ENCODE results near the gene CDK11B.
"Not testable (repeated sequence)": the region's sequence is repeated elsewhere in the genome, so short reads cannot be mapped to it uniquely, and the experiment has no call there.

CDK11B gene

GRCh38 chr1:1596493-1597274, 62.1 kb downstream of the CDK11B start:
- H3K9ac ChIP-seq (ENCODE audit: low read length), result no peak overlapping the region
- no peaks in the 10 kb centered on the region for H3K9me3 ChIP-seq (ENCODE audit: low read length)
- no peak overlapping the region for H3K27ac ChIP-seq (ENCODE audit: low read depth, low read length)
- H3K4me3 ChIP-seq (ENCODE audit: low read depth in 1 of 2, low read length in 2 of 2), result no peak overlapping the region
- H3K4me1 ChIP-seq (ENCODE audit: insufficient read depth, low read length), result no peaks in the 10 kb centered on the region
- H3K36me3 ChIP-seq (ENCODE audit: insufficient read depth, low read length), result no peaks in the 10 kb centered on the region
- H3K27me3 ChIP-seq (ENCODE audit: control insufficient read depth in 1 of 2, insufficient read depth in 2 of 2, low read length in 2 of 2), result peaks cover 18 to 41% of the 10 kb centered on the region in 2 donors

GRCh38 chr1:1595341-1595740, 63.5 kb downstream of the CDK11B start:
- not testable (repeated sequence) for H3K36me3 ChIP-seq (ENCODE audit: insufficient read depth, low read length); H3K27ac ChIP-seq (ENCODE audit: low read depth, low read length); H3K4me3 ChIP-seq (ENCODE audit: low read depth in 1 of 2, low read length in 2 of 2); H3K4me1 ChIP-seq (ENCODE audit: insufficient read depth, low read length); H3K9ac ChIP-seq (ENCODE audit: low read length); H3K9me3 ChIP-seq (ENCODE audit: low read length)
- H3K27me3 ChIP-seq (ENCODE audit: control insufficient read depth in 1 of 2, insufficient read depth in 2 of 2, low read length in 2 of 2), result peaks cover 14 to 27% of the 10 kb centered on the region in 2 donors

DNA sequence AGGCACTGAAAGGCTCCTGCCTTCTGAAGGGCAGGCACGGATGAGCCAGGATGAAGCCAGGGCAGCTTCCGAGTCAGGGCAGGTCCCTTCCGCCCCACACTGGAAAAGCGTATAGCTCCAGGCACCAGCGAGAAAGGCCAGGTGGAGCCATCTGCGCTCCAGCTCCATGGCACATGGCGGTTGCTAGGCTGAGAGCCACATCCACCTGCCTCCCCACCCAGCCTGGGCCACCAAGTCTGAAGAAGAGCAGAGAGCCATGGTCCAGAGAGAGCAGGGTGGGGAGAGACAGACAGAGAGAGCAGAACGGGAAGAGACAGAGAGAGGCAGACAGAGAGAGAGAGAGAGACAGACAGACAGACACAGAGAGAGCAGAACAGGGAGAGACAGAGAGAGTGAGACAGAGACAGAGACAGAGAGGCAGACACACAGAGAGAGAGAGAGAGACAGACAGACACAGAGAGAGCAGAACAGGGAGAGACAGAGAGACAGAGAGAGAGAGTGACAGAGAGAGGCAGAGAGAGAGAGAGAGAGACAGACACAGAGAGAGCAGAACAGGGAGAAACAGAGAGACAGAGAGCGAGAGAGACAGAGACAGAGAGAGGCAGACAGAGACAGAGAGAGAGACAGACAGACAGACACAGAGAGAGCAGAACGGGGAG, 64.1 kb downstream of the CDK11B start:
- Histone ChIP-seq H3K9ac (ENCODE audit: low read length) (no peak overlapping the region), H3K36me3 (ENCODE audit: insufficient read depth, low read length) (no peaks in the 10 kb centered on the region), H3K9me3 (ENCODE audit: low read length) (no peaks in the 10 kb centered on the region), H3K4me3 (ENCODE audit: low read depth in 1 of 2, low read length in 2 of 2) (no peak overlapping the region), H3K4me1 (ENCODE audit: insufficient read depth, low read length) (no peaks in the 10 kb centered on the region), H3K27me3 (ENCODE audit: control insufficient read depth in 1 of 2, insufficient read depth in 2 of 2, low read length in 2 of 2) (peaks cover 14 to 25% of the 10 kb centered on the region in 2 donors), H3K27ac (ENCODE audit: low read depth, low read length) (no peak overlapping the region)

- Histone ChIP-seq H3K9me3 (ENCODE audit: low read length) (no peaks in the 10 kb centered on the region), H3K27me3 (ENCODE audit: control insufficient read depth in 1 of 2, insufficient read depth in 2 of 2, low read length in 2 of 2) (peaks cover 14 to 20% of the 10 kb centered on the region in 2 donors)
Measured at GRCh38 chr1:1593834-1594601, 64.8 kb downstream of the CDK11B start.

DNA sequence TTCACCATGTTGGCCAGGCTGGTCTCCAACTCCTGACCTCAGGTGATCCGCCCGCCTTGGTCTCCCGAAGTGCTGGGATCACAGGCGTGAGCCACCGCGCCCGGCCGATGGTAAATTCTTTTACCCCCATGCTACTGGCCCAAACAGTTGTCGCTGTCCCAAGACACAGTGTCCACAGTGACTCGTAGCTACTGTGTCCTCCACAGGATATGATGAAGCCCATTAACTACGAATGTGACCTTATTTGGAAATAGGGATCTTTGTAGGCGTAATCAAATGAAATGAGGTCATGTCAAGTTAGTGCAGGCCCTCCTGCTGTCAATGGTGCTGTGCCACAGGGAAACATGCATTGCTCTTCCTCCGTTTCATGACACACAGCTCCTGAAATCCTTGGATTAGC, 67.4 kb downstream of the CDK11B start:
- H3K4me1 ChIP-seq (ENCODE audit: insufficient read depth, low read length), result no peaks in the 10 kb centered on the region
- H3K9ac ChIP-seq (ENCODE audit: low read length), result no peak overlapping the region
- H3K27me3 ChIP-seq (ENCODE audit: control insufficient read depth in 1 of 2, insufficient read depth in 2 of 2, low read length in 2 of 2), result peaks cover 1 to 8% of the 10 kb centered on the region in 2 donors
- H3K4me3 ChIP-seq (ENCODE audit: low read depth in 1 of 2, low read length in 2 of 2), result no peak overlapping the region
- no peaks in the 10 kb centered on the region for H3K9me3 ChIP-seq (ENCODE audit: low read length)
- no peak overlapping the region for H3K27ac ChIP-seq (ENCODE audit: low read depth, low read length)
- H3K36me3 ChIP-seq (ENCODE audit: insufficient read depth, low read length), result no peaks in the 10 kb centered on the region

More at GRCh38 chr1:1593834-1594601, 64.8 kb downstream of the CDK11B start:
- H3K36me3 ChIP-seq (ENCODE audit: insufficient read depth, low read length), result no peaks in the 10 kb centered on the region
- H3K4me1 ChIP-seq (ENCODE audit: insufficient read depth, low read length), result no peaks in the 10 kb centered on the region
- no peak overlapping the region for H3K27ac ChIP-seq (ENCODE audit: low read depth, low read length)
- H3K4me3 ChIP-seq (ENCODE audit: low read depth in 1 of 2, low read length in 2 of 2), result no peak overlapping the region
- no peak overlapping the region for H3K9ac ChIP-seq (ENCODE audit: low read length)

Measured in muscle layer of colon (tissue), 2 donors.